AG10803 (cell line): Measurements from ENCODE around the gene CLTC.

Experiments
- DNase-seq: peaks from one replicate; pipeline ENCODE4 v3.0.0; 2010; ENCODE audit warnings: low read depth
- H3K4me3 ChIP-seq: 2 replicates; pipeline ENCODE4 v1.5.1; 2011; ENCODE audit warnings: mild to moderate bottlenecking, low read length, control low read depth
- CTCF ChIP-seq: conservative IDR thresholded peaks from 2 replicates; pipeline ENCODE4 v1.5.1; 2011; ENCODE audit warnings: mild to moderate bottlenecking, low read length, control low read depth, inconsistent platforms

Gene CLTC

GRCh38 chr17:59623151-59623550 lies 3.5 kb downstream of the CLTC start:
- peak overlapping the region; percentile 6 for H3K4me3 ChIP-seq
- no peak for DNase-seq
- TF ChIP-seq CTCF: no peak

GRCh38 chr17:59626756-59627155 lies 7.1 kb downstream of the CLTC start:
- no peak for TF ChIP-seq CTCF
- no peak overlapping the region for H3K4me3 ChIP-seq
- DNase-seq: no peak

GRCh38 chr17:59627274-59627673 lies 7.6 kb downstream of the CLTC start:
- no peak overlapping the region for H3K4me3 ChIP-seq
- no peak for TF ChIP-seq CTCF
- DNase-seq: peak; percentile 20

- TF ChIP-seq CTCF: no peak
- no peak overlapping the region for H3K4me3 ChIP-seq
- no peak for DNase-seq
Measured at GRCh38 chr17:59627770-59628171, 8.1 kb downstream of the CLTC start.

- no peak for TF ChIP-seq CTCF
- no peak overlapping the region for H3K4me3 ChIP-seq
- DNase-seq: no peak
Measured at GRCh38 chr17:59629174-59629573, 9.5 kb downstream of the CLTC start.

GRCh38 chr17:59631276-59631675 lies 11.6 kb downstream of the CLTC start:
- no peak for TF ChIP-seq CTCF
- no peak overlapping the region for H3K4me3 ChIP-seq
- no peak for DNase-seq

GRCh38 chr17:59632398-59632797 lies 12.7 kb downstream of the CLTC start:
- no peak for DNase-seq
- no peak overlapping the region for H3K4me3 ChIP-seq
- TF ChIP-seq CTCF: no peak
